LNCaP clone FGC (cell line): ENCODE data around the gene GNB4.

Experiments
- DNase-seq: peaks from one replicate; pipeline ENCODE4 v3.0.0-alpha.2; 2011; ENCODE audit warnings: low read depth
- H3K4me3 ChIP-seq: 2 replicates; pipeline ENCODE4 v1.5.1; 2011; ENCODE audit warnings: mild to moderate bottlenecking, low read depth, low read length, control low read depth
- TF ChIP-seq, protein P1 (sequence below): IDR thresholded peaks from 2 replicates; pipeline ENCODE4 v1.5.1; 2012; ENCODE audit warnings: mild to moderate bottlenecking; ENCODE audit not compliant: control insufficient read depth, insufficient read depth; ENCODE audit errors: extremely low read depth

GNB4 gene

DNA sequence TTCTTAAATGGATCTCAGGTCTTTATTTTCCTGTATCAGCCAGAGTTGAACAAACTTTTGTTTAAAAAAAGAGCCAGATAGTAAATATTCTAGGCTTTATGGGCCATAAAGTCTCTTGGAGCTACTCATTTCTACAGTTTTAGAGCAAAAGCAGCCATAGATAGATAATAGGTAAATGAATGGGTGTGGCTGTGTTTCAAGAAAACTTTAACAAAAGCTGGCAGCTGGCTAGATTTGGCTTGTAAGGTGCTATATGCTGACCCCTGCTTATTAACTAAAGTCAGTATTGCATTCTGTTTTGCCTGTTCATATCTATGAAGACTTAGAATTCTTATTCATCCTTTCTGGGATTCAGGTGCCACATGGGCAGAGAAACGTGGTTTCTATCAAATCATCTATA lies 74.8 kb downstream of the GNB4 start:
- TF ChIP-seq, protein P1, sequence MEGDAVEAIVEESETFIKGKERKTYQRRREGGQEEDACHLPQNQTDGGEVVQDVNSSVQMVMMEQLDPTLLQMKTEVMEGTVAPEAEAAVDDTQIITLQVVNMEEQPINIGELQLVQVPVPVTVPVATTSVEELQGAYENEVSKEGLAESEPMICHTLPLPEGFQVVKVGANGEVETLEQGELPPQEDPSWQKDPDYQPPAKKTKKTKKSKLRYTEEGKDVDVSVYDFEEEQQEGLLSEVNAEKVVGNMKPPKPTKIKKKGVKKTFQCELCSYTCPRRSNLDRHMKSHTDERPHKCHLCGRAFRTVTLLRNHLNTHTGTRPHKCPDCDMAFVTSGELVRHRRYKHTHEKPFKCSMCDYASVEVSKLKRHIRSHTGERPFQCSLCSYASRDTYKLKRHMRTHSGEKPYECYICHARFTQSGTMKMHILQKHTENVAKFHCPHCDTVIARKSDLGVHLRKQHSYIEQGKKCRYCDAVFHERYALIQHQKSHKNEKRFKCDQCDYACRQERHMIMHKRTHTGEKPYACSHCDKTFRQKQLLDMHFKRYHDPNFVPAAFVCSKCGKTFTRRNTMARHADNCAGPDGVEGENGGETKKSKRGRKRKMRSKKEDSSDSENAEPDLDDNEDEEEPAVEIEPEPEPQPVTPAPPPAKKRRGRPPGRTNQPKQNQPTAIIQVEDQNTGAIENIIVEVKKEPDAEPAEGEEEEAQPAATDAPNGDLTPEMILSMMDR, result no peak
- DNase-seq, result no peak
- H3K4me3 ChIP-seq, result no peak overlapping the region

- no peak for DNase-seq
- TF ChIP-seq, protein P1, result no peak
Observed at GRCh38 chr3:179375091-179375999, 75.9 kb downstream of the GNB4 start.

DNA sequence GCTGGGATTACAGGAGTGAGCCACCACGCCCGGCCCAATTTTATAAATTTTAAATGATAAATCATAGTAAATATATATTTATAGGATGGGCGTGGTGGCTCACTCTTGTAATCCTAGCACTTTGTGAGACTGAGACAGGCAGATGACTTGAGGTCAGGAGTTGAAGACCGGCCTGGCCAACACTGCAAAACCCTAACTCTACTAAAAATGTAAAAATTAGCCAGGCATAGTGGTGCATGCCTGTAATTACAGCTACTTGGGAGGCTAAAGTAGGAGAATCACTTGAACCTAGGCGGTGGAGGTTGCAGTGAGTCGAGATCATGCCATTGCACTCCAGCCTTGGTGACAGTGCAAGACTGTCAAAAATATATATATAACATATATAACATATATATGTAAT lies 77.3 kb downstream of the GNB4 start:
- no peak overlapping the region for H3K4me3 ChIP-seq
- no peak for DNase-seq
- TF ChIP-seq, protein P1, result no peak

More at GRCh38 chr3:179375091-179375999, 75.9 kb downstream of the GNB4 start:
- no peak overlapping the region for H3K4me3 ChIP-seq

GRCh38 chr3:179369621-179370020 lies 81.6 kb downstream of the GNB4 start:
- H3K4me3 ChIP-seq, result no peak overlapping the region
- no peak for DNase-seq
- TF ChIP-seq, protein P1, result no peak

GRCh38 chr3:179363332-179363731 lies 87.9 kb downstream of the GNB4 start:
- no peak overlapping the region for H3K4me3 ChIP-seq
- TF ChIP-seq, protein P1, result no peak
- DNase-seq, result no peak

DNA sequence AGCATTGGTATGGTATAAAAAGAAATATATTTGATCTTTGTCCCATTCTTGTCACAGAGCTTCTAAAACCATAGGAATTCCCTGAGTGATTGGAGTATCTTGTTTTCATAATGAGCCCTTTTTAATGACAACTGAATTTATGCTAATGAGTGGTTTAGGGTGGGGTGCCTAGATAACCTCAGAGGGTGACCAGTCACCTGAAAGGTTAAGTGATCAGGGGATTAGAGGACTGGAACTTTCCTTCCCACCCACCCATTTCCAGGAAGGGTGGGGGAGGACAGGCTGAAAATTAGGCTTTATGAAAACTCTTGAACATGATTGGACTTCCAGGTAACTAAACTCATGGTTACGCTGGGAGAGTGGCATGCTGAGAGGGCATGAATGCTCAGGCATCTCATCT lies 95.3 kb downstream of the GNB4 start:
- TF ChIP-seq, protein P1, result no peak
- DNase-seq, result no peak
- H3K4me3 ChIP-seq, result no peak overlapping the region
